Midbrain (tissue), 1 donor: Measurements from ENCODE around the gene JAM2.
"Not testable (repeated sequence)": the region's sequence is repeated elsewhere in the genome, so short reads cannot be mapped to it uniquely, and the experiment has no call there.

Source experiments
- DNase-seq: peaks from one replicate; lab custom pipeline; 2025; lab: John Stamatoyannopoulos, UW

The JAM2 gene

DNA sequence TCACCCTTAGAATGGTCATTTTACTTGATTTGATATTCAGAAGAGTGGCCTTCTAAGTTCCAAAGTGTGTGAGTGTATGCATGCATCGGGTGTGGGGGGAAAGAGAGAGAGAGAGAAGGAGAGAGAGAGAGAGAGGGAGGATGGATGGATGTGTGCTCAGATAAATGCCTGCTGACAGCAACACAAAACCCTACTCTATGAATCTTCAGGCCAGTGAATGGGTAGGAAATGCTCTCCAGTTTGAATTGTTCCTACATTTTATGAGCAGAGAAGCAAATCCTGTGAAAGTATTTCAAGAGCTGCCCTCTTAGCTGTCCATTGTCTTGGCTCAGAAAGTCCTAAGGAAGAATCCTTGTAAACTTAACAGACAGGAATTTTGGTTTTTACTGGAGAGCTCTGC is 7.4 kb downstream of the JAM2 start:
- DNase-seq, result no peak

GRCh38 chr21:25647647-25648046 is 8.6 kb downstream of the JAM2 start:
- DNase-seq, result no peak

DNA sequence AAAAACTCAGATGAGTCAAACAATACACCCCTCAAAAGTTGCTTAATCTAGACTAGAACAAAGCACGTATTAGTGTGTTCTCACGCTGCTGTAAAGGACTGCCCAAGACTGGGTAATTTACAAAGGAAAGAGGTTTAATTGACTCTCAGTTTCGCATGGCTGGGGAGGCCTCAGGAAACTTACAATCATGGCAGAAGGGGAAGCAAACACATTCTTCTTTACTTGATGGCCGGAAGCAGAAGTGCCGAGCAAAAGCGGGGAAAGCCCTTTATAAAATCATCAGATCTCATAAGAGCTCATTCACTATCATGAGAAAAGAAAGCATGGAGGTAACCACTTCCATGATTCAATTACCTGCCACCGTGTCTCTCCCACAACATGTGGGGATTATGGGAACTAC is 10.1 kb downstream of the JAM2 start:
- no peak for DNase-seq

DNA sequence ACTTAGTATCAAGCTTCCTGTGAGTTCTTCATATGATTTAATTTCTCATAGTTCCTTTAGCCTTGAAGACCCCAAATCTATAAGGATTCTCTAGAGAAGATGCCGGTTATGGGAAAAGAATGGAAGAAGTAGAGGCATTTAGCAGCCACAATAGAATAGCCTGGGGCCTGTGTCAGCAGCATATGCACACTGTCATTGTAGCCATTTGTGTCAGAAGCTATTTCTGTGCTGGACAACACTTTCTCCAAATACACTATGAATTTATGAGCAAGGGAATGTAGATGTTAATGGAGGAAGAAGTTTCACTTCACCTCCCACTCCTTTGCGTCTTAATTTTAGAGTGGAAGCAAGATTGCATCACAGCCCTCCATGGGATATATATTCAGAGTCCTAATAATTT is 17.4 kb downstream of the JAM2 start:
- no peak for DNase-seq

GRCh38 chr21:25657140-25657539 is 18.1 kb downstream of the JAM2 start:
- DNase-seq, result no peak

DNA sequence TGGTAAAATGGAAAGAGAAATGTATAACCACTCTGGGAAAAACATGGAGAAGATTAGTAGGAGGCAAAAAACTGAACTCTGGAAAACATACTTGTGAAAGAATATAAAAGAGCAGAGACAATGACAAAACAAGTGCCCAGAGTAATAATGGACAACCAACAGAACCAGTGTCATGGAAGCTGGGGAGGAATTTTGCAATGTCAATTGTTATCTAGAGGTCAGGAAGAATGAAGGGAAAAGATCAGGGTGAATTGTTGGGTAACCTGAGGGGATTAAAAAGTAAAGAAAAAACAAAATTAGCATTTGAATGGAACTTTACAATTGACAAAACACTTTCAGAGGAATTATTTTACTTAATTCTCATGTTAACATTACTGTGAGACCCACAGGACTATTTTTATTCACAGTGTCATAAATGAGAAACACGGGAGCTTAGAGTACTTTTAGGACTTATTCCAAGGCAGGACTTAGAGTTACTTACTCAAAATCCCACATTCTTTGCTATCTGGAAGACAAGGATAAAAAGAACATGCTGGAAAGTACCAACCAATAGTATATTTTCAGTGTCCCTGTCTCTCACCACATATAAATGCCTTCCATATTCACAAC is 19.5 kb downstream of the JAM2 start:
- no peak for DNase-seq

GRCh38 chr21:25660233-25660632 is 21.2 kb downstream of the JAM2 start:
- no peak for DNase-seq

DNA sequence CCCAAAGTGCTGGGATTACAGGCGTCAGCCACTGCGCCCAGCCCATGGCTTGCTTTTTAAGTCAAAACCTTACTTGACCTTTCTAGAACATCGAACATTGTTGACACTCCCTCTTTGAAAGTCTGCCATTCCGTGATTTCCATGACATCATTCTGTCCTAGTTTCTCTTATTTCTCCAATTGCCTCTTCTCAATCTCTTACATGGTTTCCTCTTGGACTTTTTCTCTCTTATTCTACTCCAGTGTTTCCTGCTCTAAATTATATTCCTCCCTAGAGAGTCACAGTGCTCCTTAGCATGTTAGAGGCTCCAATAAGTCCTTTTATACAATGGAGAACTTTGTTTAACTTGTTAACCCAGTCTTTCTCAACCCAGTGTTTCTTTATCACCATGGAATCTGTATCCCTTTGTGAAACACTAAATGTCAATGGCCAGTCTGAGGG is 25.5 kb downstream of the JAM2 start:
- DNase-seq, result no peak

- DNase-seq, result no peak
Observed at GRCh38 chr21:25670726-25671125, 31.7 kb downstream of the JAM2 start.

GRCh38 chr21:25676451-25676850 is 37.4 kb downstream of the JAM2 start:
- DNase-seq, result no peak

- no peak for DNase-seq
Observed at GRCh38 chr21:25682382-25682781, 43.3 kb downstream of the JAM2 start.

DNA sequence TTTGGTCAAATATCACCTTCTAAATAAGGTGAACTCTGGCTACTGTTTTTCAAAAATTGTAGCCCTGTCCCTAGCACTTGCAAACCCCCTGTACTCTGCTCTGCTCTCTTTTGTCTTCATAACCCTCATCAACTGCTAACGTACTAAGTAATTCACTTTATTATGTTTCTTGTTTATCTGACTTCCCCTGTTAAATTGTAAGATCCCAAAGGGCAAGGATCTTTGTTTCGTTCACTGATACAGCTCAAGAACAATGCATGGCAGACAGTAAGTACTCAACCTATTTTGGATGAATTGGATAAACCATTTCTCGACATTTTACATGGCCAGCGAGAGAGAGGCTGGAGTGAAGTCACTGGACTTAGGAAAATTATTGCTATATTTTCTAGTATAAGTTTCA is 48.7 kb downstream of the JAM2 start:
- no peak for DNase-seq

- no peak for DNase-seq
Observed at GRCh38 chr21:25688275-25689155, 49.5 kb downstream of the JAM2 start.

GRCh38 chr21:25689226-25689625 is 50.2 kb downstream of the JAM2 start:
- DNase-seq, result no peak

DNA sequence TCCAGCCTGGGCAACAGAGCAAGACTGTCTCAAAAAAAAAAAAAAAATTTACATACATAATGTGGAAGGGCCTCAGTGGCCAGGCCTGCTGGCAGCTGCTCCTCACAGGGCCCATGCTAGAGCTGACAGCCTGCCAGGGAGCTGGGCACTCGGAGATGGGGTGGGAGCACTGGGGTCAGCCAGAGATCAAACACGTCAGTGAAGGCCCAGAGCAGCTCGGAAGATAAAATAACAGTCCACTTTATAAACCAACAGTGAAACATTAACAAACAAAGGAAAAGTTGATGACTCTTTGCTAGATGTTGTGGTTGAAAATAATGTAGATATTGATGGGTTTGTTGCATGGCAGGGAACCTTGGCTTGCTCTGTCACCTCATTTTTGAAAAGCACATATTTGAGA is 52.9 kb downstream of the JAM2 start:
- no peak for DNase-seq

- DNase-seq, result not testable (repeated sequence)
Observed at GRCh38 chr21:25695461-25695860, 56.4 kb downstream of the JAM2 start.

DNA sequence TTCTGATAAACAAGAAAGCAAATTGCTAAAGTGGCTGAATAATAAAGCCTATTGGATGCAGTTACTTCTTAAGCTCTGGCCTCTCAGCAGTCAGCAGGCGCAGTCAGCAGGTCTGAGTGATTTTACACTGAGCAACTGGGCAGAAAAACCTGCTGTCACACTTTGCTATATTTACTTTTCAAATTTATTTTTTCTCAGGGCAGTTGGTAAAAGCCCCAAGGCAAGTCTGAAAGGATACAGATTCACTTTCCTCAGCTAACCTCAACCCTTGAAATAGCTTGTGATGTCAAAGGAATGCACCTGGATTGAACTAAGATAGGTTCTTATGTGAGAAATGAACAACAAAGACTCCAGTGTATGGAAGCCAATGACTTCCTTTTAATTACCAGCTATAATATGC is 61.7 kb downstream of the JAM2 start:
- DNase-seq, result no peak

DNA sequence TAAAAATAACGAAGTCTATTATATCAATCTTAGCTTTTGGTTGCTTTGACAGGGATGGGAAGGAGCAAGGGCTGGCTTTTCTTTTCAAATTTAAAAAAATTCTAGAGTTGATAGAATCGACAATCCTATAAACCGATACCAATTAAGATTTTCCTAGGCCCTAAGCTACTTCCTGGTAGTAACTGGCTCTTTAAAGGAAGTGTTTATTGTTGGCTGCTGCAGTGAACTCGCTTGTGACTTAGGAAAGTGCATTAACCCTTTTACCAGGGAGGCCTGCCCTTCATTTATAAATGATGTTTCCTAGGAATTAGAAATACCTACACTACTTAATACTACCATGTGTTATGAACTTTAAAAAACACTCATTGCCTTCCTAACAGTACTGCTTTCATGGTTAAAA is 62.5 kb downstream of the JAM2 start:
- no peak for DNase-seq

GRCh38 chr21:25708467-25709065 is 69.5 kb downstream of the JAM2 start:
- DNase-seq, result peak; percentile 42

DNA sequence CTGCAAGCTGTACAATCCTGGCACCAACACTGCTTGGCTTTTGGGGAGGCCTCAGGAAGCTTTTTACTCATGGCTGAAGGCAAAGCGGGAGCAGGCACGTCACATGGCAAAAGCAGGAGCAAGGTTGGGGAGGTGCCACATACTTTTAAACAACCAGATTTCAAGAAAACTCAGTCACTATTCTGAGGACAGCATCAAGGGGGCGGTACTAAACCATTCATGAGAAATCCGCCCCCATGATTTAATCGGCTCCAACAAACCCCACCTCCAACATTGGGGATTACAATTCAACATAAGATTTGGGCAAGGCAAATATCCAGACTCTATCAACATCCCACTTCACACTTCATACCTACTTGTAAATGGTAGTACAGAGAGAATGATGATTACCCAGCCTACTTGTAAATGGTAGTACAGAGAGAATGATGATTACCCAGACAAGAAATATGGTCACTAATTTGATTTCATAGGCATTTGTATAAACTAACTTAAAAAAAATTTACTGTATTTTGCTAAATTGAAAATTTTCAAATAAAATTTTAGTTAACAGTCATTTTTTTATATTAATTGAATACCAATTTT is 70.7 kb downstream of the JAM2 start:
- no peak for DNase-seq

GRCh38 chr21:25710550-25710949 is 71.5 kb downstream of the JAM2 start:
- no peak for DNase-seq

GRCh38 chr21:25714066-25714465 is 75.0 kb downstream of the JAM2 start:
- DNase-seq, result not testable (repeated sequence)
